ENCODE measurements around the gene CCDC88C. TPM values are rescaled to one million over a fixed set of nuclear protein-coding genes. Genes with fewer than 3 reads are reported as not detected.
"Not testable (repeated sequence)": the region's sequence is repeated elsewhere in the genome, so short reads cannot be mapped to it uniquely, and the experiment has no call there.

Gene CCDC88C, protein sequence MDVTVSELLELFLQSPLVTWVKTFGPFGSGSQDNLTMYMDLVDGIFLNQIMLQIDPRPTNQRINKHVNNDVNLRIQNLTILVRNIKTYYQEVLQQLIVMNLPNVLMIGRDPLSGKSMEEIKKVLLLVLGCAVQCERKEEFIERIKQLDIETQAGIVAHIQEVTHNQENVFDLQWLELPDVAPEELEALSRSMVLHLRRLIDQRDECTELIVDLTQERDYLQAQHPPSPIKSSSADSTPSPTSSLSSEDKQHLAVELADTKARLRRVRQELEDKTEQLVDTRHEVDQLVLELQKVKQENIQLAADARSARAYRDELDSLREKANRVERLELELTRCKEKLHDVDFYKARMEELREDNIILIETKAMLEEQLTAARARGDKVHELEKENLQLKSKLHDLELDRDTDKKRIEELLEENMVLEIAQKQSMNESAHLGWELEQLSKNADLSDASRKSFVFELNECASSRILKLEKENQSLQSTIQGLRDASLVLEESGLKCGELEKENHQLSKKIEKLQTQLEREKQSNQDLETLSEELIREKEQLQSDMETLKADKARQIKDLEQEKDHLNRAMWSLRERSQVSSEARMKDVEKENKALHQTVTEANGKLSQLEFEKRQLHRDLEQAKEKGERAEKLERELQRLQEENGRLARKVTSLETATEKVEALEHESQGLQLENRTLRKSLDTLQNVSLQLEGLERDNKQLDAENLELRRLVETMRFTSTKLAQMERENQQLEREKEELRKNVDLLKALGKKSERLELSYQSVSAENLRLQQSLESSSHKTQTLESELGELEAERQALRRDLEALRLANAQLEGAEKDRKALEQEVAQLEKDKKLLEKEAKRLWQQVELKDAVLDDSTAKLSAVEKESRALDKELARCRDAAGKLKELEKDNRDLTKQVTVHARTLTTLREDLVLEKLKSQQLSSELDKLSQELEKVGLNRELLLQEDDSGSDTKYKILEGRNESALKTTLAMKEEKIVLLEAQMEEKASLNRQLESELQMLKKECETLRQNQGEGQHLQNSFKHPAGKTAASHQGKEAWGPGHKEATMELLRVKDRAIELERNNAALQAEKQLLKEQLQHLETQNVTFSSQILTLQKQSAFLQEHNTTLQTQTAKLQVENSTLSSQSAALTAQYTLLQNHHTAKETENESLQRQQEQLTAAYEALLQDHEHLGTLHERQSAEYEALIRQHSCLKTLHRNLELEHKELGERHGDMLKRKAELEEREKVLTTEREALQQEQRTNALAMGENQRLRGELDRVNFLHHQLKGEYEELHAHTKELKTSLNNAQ (N-terminal part only)
- 10 to 100 TPM; 32.6 to 36.2 (median 34.0) TPM for polyA plus RNA-seq (ENCODE audit: insufficient read length in 4 of 4)

- DNase-seq (ENCODE audit: low read depth in 4 of 4, low spot score in 3 of 4): no peak
These were observed at the start of gene CCDC88C for GRCh38 chr14:91417120-91417982. CCDC88C (minus strand) TSS chr14:91417820; CDS start chr14:91417690, 130 bp downstream.

DNA sequence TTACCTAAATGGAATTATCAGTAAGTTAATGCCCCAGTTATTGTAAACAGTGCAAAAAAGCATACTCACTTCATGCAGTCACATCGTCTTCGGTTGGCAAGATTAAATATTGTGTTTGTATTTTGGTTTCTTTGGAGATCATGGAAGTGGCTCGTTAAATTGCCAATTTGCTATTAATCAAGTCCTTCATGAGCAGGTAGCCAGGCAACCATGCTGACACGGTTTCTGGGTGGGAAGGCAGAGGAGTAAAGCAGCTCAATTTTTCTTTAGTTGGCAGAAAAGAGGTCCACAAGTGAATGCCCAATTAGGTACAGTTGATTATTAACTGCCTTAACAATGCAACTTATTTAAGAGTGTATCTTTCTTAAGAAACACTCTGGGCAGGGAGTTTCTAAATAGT is 48.6 kb upstream of the CCDC88C start:
- DNase-seq (ENCODE audit: low read depth in 4 of 4, low spot score in 3 of 4): peak; percentile 7 to 35 (median 12)

GRCh38 chr14:91464615-91465205 is 47.1 kb upstream of the CCDC88C start:
- DNase-seq (ENCODE audit: low read depth in 4 of 4, low spot score in 3 of 4): no peak

- no peak for DNase-seq (ENCODE audit: low read depth in 4 of 4, low spot score in 3 of 4)
These were observed 41.0 kb upstream of the CCDC88C start for GRCh38 chr14:91458612-91459011.

DNA sequence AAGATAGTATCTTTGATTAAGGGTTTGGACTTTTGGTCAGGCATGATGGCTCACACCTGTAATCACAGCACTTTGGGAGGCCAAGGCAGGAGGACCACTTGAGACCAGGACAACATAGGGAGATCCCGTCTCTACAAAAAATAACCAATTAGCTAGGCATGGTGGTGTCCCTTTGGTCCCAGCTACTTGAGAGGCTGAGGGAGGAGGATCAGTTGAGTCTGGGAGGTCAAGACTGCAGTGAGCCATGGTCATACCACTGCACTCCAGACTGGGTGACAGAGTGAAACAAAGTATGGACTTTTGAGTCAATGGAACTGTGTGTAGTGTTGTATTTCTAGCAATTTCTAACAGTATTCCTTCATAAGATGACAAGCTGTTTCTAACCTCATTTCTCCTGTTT is 38.7 kb upstream of the CCDC88C start:
- DNase-seq (ENCODE audit: low read depth in 4 of 4, low spot score in 3 of 4): no peak

GRCh38 chr14:91454580-91454979 is 37.0 kb upstream of the CCDC88C start:
- DNase-seq (ENCODE audit: low read depth in 4 of 4, low spot score in 3 of 4): no peak

- no peak for DNase-seq (ENCODE audit: low read depth in 4 of 4, low spot score in 3 of 4)
These were observed 36.5 kb upstream of the CCDC88C start for GRCh38 chr14:91454155-91454554.

GRCh38 chr14:91453744-91454143 is 36.1 kb upstream of the CCDC88C start:
- no peak for DNase-seq (ENCODE audit: low read depth in 4 of 4, low spot score in 3 of 4)

DNA sequence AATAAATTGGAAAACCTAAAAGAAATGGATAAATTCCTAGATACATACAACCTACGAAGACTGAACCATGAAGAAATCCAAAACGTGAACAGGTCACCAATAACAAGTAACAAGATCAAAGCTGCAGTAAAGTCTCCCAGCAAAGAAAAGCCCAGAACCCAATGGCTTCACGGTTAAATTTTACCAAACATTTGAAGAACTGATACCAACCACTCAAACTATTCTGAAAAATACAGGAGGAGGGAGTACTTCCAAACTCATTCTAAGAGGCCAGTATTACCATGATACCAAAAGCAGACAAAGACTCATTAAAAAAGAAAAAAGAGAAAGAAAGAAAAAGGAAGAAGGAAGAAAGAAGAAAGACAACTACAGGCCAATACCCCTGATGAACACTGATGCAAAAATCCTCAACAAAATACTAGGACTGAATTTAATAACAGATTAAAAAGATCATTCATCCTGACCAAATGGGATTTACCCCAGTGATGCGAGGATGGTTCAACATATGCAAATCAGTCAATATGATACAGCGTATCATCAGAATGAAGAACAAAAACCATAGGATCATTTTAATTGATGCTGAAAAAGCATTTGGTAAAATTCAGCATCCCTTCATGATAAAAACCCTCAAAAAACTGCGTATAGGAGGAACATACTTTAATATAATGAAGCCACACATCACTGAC is 26.9 kb upstream of the CCDC88C start:
- DNase-seq (ENCODE audit: low read depth in 4 of 4, low spot score in 3 of 4): no peak

GRCh38 chr14:91439345-91439744 is 21.7 kb upstream of the CCDC88C start:
- DNase-seq (ENCODE audit: low read depth in 4 of 4, low spot score in 3 of 4): no peak

DNA sequence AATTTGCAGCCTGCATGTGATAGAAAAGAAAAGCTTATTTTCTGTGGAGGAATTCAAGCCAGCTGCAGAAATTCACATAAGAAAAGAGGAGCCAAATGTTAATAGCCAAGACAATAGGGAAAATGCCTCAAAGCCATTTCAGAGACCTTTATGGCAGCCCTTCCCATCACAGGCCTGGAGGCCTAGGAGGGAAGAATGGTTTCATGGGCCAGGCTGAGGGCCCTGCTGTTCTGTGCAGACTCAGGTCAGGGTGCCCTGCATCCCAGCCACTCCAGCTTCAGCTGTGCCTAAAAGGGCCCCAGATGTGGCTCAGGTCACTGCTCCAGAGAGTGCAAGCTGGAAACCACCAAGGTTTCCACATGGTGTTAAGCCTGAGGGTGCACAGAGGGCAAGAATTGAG is 21.2 kb upstream of the CCDC88C start:
- DNase-seq (ENCODE audit: low read depth in 4 of 4, low spot score in 3 of 4): no peak

DNA sequence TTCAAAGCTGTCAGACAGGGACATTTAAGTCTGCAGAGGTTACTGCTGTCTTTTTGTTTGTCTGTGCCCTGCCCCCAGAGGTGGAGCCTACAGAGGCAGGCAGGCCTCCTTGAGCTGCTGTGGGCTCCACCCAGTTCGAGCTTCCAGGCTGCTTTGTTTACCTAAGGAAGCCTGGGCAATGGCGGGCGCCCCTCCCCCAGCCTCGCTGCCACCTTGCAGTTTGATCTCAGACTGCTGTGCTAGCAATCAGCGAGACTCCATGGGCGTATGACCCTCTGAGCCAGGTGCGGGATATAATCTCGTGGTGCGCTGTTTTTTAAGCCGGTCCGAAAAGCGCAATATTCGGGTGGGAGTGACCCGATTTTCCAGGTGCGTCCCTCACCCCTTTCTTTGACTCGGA is 18.6 kb upstream of the CCDC88C start:
- DNase-seq (ENCODE audit: low read depth in 4 of 4, low spot score in 3 of 4): not testable (repeated sequence)

DNA sequence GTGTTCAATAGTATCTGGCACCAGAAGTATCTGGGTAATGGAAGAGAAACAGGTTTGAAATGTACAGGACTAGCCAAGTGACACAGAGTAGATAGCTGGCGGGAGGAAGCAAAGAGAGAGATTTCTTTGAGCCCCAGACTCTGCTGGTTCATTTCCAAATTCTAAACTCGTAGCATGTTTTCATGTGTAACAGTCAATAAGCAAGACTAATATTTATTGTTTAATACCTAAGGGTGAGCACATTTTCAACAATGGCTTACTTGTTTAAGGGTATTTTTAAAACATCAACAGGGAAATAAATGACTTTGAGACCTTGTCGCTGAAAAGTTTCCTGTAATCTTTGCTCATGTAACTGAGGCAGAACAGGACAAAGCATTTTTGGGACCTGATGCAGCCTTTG is 11.8 kb upstream of the CCDC88C start:
- DNase-seq (ENCODE audit: low read depth in 4 of 4, low spot score in 3 of 4): no peak

DNA sequence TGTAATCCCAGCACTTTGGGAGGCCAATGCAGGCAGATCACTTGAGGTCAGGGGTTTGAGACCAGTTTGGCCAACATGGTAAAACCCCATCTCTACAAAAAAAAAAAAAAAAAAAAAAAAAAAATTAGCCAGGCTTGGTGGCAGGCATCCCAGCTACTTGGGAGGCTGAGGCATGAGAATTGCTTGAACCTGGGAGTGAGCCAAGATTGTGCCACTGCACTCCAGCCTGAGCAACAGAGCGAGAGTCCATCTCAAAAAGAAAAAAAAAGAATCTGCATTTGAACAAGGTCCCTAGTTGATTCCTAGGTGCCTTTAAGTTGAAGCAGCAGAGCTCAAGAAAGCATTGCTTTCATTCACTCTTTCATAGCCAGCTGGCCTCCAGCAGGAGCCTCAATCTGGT is 11.3 kb upstream of the CCDC88C start:
- DNase-seq (ENCODE audit: low read depth in 4 of 4, low spot score in 3 of 4): not testable (repeated sequence)

- DNase-seq (ENCODE audit: low read depth in 4 of 4, low spot score in 3 of 4): not testable (repeated sequence)
These were observed 7.9 kb upstream of the CCDC88C start for GRCh38 chr14:91425531-91425944.

DNA sequence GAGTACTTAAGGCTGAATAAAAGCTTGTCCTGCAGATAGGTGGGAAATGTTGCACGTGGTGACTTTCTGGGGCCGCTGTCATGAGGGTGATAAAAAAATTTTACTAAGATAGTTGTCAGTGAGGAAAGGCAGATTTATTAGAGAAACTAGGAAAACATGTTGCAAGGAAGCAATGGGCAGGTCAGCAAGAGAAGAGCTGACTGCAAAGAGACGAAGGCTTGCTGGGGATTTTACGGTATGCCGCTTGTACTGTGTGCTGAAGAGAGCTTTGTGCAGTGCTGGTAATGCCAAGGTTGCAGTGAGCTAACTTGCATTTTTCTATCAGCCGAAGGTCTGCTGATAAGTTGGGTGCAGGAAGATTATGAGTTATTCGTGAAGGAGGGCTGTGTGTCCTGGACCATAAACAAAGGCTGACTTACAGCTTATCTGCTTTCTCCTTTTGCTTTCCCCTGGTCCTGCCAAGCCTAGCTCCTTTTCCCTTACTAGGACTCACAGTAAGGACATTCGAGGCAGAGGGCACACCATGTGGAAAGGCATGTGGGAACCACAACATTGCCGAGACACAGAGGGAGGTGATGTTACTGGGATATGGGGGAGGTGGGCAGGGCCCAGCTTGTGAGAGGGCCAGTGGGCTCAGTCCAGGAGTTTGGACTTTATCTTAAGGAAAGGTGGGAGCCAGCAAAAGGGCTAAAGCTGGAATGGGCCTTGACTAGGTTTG is 7.4 kb upstream of the CCDC88C start:
- no peak for DNase-seq (ENCODE audit: low read depth in 4 of 4, low spot score in 3 of 4)

GRCh38 chr14:91420686-91421085 is 3.1 kb upstream of the CCDC88C start:
- no peak for DNase-seq (ENCODE audit: low read depth in 4 of 4, low spot score in 3 of 4)

DNA sequence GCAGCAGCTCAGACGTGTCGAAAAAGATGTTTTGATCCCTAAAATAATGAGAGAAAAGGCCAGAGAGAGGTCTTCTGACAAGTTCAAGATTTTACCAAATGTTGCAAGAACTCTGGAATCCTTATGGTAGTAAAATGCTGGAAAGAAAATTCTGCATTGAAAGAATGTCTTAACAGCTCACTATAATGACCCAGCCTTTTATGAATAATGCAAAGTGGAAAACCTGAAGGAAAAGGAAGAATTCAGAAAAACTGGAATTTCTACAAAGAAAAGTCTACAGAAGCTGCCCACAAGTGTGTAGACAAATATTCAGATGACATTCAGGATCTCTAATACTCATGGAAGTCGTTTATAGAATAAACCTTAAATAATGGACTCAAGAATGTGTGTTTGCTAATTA is 1.8 kb upstream of the CCDC88C start:
- no peak for DNase-seq (ENCODE audit: low read depth in 4 of 4, low spot score in 3 of 4)
